ENCODE results near the gene INTS11.

The INTS11 gene

DNA sequence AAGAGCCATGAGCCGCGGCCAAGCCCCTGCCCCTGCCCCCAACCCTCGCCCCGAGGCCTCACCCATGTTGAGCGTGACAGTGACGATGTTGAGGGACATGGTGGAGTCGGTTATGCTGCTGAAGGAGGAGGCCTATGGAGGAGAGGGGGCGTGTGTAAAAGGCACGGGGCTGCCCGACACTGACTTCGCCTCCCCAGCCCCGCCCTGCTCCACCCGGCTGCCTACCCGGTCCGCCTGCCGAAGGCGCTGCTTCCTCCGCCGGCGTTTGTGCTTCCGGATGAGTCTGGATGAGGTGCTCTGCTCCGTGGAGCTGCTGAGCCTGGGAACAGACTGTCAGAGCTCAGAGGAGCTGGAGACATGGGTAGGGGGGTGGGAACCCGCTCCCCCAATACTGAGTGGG lies 15.7 kb upstream of the INTS11 start:
- no peak overlapping the region for H3K27ac ChIP-seq
- H3K9me3 ChIP-seq: no peaks in the 10 kb centered on the region
- H3K27me3 ChIP-seq: no peaks in the 10 kb centered on the region
- H3K4me1 ChIP-seq (ENCODE audit: control insufficient read depth in 1 of 2, insufficient read depth in 1 of 2, low read depth in 1 of 2, low read length in 1 of 2): no peaks in the 10 kb centered on the region
- H3K36me3 ChIP-seq: peaks cover 27% of the 10 kb centered on the region
- TF ChIP-seq, protein P1, sequence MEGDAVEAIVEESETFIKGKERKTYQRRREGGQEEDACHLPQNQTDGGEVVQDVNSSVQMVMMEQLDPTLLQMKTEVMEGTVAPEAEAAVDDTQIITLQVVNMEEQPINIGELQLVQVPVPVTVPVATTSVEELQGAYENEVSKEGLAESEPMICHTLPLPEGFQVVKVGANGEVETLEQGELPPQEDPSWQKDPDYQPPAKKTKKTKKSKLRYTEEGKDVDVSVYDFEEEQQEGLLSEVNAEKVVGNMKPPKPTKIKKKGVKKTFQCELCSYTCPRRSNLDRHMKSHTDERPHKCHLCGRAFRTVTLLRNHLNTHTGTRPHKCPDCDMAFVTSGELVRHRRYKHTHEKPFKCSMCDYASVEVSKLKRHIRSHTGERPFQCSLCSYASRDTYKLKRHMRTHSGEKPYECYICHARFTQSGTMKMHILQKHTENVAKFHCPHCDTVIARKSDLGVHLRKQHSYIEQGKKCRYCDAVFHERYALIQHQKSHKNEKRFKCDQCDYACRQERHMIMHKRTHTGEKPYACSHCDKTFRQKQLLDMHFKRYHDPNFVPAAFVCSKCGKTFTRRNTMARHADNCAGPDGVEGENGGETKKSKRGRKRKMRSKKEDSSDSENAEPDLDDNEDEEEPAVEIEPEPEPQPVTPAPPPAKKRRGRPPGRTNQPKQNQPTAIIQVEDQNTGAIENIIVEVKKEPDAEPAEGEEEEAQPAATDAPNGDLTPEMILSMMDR (IDR thresholded peaks at IDR 0.05): no peak
- no peak overlapping the region for H3K4me3 ChIP-seq (ENCODE audit: low read depth in 1 of 2, low read length in 1 of 2)

DNA sequence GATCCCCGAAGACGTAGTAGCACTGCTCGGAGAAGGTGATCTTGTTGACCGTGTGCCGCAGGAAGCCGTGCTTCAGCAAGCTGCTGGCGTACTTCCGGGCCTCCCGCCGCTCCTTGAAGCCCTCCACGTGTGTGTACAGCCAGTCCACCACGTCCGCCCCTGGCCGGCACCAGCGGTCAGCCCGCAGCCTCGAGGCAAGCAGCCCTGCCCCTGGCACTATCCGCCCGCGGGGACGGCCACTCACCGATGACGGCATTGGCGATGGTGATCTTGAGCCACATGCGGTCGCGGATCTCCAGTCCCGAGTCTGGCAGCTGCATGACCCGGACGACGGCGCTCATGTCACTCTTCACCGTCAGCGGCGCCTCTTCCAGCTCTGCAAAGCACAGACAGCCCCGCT lies 13.8 kb upstream of the INTS11 start:
- Histone ChIP-seq H3K36me3 (peaks cover 27% of the 10 kb centered on the region), H3K4me1 (ENCODE audit: control insufficient read depth in 1 of 2, insufficient read depth in 1 of 2, low read depth in 1 of 2, low read length in 1 of 2) (no peaks in the 10 kb centered on the region), H3K9me3 (no peaks in the 10 kb centered on the region), H3K27me3 (no peaks in the 10 kb centered on the region), H3K27ac (no peak overlapping the region), H3K4me3 (ENCODE audit: low read depth in 1 of 2, low read length in 1 of 2) (no peak overlapping the region)
- TF ChIP-seq, protein P1 (IDR thresholded peaks at IDR 0.05): no peak

DNA sequence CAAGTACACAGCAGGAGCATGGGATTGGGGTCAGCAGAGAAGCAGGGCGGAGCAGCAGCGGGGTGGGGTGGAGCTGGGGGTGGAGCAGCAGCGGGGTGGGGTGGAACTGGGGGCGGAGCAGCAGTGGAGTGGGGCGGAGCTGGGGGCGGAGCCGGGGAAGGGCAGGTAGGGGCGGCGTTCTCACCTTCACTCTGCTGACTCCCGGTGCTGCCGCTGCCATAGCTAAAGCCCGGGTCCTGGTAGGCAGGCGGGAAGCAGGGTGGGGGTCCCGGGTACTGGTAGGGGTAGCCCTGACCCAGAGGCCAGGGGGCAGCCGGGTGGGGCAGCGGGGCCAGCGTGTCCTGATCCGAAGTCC lies 13.3 kb upstream of the INTS11 start:
- Histone ChIP-seq H3K36me3 (peaks cover 27% of the 10 kb centered on the region), H3K27ac (no peak overlapping the region), H3K4me1 (ENCODE audit: control insufficient read depth in 1 of 2, insufficient read depth in 1 of 2, low read depth in 1 of 2, low read length in 1 of 2) (no peaks in the 10 kb centered on the region), H3K4me3 (ENCODE audit: low read depth in 1 of 2, low read length in 1 of 2) (no peak overlapping the region), H3K9me3 (no peaks in the 10 kb centered on the region), H3K27me3 (no peaks in the 10 kb centered on the region)
- TF ChIP-seq, protein P1 (IDR thresholded peaks at IDR 0.05): no peak

DNA sequence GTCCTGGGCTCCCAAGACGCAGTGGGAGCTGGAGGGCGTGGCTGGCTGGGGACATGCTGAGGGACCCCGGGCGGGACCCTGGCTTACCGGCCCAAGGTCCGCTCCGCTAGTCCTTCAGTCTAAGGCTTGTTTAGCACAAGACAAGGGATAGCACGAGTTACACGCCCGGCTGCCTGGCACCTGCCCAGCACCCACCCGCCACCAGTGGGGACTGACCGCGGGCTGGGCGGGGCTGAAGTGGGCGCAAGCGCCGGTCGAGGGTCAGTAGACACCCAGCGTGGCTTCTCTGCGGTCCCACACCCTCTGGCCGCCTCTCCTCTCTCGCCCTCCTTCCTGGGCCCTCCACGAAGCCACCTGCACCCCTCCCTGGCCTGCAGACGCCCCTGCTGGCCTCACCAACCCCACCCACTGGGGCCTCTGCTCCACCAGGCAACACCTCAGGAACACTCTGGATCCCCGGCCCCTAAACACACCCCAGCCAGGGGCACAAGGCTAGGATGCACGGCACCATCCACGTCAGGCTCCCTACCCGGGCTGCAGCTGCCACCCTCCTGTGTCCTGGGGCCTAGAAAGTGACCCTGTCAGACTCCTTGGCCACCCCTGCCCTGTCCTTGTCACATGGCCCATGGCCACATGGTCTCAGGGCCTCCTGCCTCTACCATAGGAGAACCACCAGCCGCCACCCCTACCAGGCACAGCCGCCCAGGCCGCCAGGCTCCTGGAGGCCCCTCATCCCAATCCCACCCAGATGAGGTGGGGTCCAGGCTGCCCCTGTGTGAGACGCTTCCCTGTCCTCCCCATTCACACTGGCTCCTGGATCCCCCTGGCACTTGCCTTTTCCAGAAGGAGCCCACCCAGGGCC lies 12.7 kb upstream of the INTS11 start:
- TF ChIP-seq, protein P1 (IDR thresholded peaks at IDR 0.05): no peak
- Histone ChIP-seq H3K27me3 (no peaks in the 10 kb centered on the region), H3K9me3 (no peaks in the 10 kb centered on the region), H3K27ac (no peak overlapping the region), H3K4me1 (ENCODE audit: control insufficient read depth in 1 of 2, insufficient read depth in 1 of 2, low read depth in 1 of 2, low read length in 1 of 2) (no peaks in the 10 kb centered on the region), H3K36me3 (peaks cover 27% of the 10 kb centered on the region), H3K4me3 (ENCODE audit: low read depth in 1 of 2, low read length in 1 of 2) (no peak overlapping the region)

DNA sequence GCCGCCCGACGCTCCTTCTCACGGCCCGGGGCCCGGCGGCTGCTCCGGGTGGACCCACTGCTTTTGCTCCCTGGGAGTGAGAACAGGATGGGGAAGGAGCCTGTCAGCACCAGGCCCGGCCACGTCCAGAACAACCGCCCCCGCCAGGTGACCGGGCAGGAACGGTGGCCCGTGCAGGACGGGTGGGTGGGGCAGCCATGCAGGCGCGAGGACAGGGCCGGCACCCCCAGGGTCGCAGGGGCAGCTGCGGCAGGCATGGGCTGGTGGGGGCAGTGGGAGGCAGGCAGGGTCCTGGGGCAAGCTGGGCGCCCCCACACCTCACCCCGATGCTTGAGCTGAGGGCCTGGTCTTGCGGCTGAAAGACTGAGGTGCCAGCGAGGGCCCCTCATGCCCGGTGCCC lies 12.0 kb upstream of the INTS11 start:
- TF ChIP-seq, protein P1 (IDR thresholded peaks at IDR 0.05): no peak
- H3K4me1 ChIP-seq (ENCODE audit: control insufficient read depth in 1 of 2, insufficient read depth in 1 of 2, low read depth in 1 of 2, low read length in 1 of 2): no peaks in the 10 kb centered on the region
- no peak overlapping the region for H3K4me3 ChIP-seq (ENCODE audit: low read depth in 1 of 2, low read length in 1 of 2)
- no peak overlapping the region for H3K27ac ChIP-seq
- H3K9me3 ChIP-seq: no peaks in the 10 kb centered on the region
- H3K36me3 ChIP-seq: peaks cover 27% of the 10 kb centered on the region
- H3K27me3 ChIP-seq: no peaks in the 10 kb centered on the region

Measured in neutrophil (primary cell).